ENCODE data around the gene CA10.

Gene CA10

DNA sequence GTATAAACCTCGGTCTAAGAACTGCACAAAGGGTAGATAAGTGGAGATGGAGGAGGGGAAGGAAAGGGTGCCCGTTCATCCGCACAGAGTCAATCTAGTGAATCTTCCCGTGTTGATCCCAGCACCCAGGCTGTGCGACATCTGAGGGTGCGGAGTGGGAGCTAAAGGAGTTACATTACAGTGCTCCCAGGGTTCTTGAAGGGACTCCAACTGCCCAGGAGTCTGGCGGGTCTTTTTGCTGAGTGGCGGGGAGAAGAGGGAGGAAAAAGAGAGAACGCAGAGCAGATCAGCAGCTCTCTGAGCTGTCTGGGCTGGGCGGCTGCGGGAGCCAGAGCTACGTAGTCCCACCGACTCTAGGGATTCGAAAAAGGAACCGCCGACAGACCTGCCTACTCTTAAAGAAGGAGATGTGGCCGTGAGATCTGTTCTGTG, 1.6 kb upstream of the CA10 start:
- TF ChIP-seq, protein P1, sequence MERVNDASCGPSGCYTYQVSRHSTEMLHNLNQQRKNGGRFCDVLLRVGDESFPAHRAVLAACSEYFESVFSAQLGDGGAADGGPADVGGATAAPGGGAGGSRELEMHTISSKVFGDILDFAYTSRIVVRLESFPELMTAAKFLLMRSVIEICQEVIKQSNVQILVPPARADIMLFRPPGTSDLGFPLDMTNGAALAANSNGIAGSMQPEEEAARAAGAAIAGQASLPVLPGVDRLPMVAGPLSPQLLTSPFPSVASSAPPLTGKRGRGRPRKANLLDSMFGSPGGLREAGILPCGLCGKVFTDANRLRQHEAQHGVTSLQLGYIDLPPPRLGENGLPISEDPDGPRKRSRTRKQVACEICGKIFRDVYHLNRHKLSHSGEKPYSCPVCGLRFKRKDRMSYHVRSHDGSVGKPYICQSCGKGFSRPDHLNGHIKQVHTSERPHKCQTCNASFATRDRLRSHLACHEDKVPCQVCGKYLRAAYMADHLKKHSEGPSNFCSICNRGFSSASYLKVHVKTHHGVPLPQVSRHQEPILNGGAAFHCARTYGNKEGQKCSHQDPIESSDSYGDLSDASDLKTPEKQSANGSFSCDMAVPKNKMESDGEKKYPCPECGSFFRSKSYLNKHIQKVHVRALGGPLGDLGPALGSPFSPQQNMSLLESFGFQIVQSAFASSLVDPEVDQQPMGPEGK (CRISPR knock-in tag; IDR thresholded peaks at IDR 0.05; ENCODE audit: borderline replicate concordance) = no peak
- no peak for TF ChIP-seq ZC3H10 (CRISPR knock-in tag; IDR thresholded peaks at IDR 0.05)
- no peak for TF ChIP-seq TCF4 (CRISPR knock-in tag; IDR thresholded peaks at IDR 0.05; ENCODE audit: borderline replicate concordance)
- TF ChIP-seq ZFP30 (CRISPR knock-in tag; IDR thresholded peaks at IDR 0.05) = no peak
- TF ChIP-seq SNAI2 (CRISPR knock-in tag; IDR thresholded peaks at IDR 0.05) = no peak
- no peak for TF ChIP-seq ARNTL (CRISPR knock-in tag; IDR thresholded peaks at IDR 0.05; ENCODE audit: borderline replicate concordance, low read depth)
- no peak for TF ChIP-seq ESRRG (CRISPR knock-in tag; IDR thresholded peaks at IDR 0.05)
- TF ChIP-seq ZNF565 (CRISPR knock-in tag; conservative IDR thresholded peaks at IDR 0.05; ENCODE audit: low read depth) = no peak
- TF ChIP-seq, protein P2, sequence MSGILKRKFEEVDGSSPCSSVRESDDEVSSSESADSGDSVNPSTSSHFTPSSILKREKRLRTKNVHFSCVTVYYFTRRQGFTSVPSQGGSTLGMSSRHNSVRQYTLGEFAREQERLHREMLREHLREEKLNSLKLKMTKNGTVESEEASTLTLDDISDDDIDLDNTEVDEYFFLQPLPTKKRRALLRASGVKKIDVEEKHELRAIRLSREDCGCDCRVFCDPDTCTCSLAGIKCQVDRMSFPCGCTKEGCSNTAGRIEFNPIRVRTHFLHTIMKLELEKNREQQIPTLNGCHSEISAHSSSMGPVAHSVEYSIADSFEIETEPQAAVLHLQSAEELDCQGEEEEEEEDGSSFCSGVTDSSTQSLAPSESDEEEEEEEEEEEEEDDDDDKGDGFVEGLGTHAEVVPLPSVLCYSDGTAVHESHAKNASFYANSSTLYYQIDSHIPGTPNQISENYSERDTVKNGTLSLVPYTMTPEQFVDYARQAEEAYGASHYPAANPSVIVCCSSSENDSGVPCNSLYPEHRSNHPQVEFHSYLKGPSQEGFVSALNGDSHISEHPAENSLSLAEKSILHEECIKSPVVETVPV (CRISPR knock-in tag; IDR thresholded peaks at IDR 0.05) = no peak
- TF ChIP-seq ZNF8 (CRISPR knock-in tag; IDR thresholded peaks at IDR 0.05) = no peak
- TF ChIP-seq RARB (CRISPR knock-in tag; IDR thresholded peaks at IDR 0.05) = no peak
- TF ChIP-seq BACH2 (CRISPR knock-in tag; IDR thresholded peaks at IDR 0.05; ENCODE audit: borderline replicate concordance) = no peak
- no peak for ATAC-seq

DNA sequence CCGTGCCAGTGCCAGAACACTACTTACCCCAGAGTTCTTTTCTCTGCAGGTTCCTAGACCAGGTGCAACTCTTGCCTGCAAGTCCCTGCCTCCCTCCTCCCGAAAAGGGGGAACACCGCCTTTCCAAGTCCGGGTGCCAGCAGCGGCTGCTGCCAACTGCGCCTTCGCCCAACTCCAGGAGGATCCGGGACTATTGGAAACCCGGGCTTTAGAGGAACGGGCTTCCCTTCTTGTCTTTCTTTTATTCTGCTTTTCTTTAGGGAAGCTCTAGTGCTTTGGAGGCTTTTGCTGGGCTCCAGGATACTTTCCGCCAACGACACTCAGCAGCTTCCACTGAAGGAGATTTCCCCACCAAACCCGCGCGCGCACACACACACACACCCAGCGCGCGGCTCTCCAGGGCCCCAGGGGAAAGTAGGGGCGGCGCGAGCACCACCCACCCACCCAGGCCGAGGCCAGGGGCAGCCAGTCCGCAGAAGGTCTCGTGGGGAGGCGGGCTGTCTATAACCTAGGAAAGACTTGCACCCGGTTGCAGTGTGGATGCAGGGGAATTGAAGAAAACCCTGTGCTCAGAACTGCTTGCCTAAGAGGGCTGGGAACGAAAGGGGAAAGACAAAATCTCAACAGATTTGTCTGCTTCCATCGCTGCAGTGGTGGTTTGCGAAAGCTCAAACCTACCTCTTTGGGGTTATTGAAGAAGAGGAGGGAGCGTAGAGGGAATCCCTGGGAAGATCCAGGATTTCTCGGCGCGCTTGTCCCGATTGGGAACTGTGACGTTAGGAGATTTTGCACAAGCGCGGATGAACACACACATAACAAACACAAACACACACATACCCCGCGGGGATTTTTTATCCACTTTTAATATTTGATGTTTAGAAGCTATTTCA, 977 bp upstream of the CA10 start:
- ATAC-seq = no peak
- TF ChIP-seq, protein P3, sequence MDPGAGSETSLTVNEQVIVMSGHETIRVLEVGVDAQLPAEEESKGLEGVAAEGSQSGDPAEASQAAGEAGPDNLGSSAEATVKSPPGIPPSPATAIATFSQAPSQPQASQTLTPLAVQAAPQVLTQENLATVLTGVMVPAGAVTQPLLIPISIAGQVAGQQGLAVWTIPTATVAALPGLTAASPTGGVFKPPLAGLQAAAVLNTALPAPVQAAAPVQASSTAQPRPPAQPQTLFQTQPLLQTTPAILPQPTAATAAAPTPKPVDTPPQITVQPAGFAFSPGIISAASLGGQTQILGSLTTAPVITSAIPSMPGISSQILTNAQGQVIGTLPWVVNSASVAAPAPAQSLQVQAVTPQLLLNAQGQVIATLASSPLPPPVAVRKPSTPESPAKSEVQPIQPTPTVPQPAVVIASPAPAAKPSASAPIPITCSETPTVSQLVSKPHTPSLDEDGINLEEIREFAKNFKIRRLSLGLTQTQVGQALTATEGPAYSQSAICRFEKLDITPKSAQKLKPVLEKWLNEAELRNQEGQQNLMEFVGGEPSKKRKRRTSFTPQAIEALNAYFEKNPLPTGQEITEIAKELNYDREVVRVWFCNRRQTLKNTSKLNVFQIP (CRISPR knock-in tag; IDR thresholded peaks at IDR 0.05; ENCODE audit: borderline replicate concordance, low read depth) = no peak
- no peak for TF ChIP-seq CSDC2 (CRISPR knock-in tag; IDR thresholded peaks at IDR 0.05)
- TF ChIP-seq, protein P4, sequence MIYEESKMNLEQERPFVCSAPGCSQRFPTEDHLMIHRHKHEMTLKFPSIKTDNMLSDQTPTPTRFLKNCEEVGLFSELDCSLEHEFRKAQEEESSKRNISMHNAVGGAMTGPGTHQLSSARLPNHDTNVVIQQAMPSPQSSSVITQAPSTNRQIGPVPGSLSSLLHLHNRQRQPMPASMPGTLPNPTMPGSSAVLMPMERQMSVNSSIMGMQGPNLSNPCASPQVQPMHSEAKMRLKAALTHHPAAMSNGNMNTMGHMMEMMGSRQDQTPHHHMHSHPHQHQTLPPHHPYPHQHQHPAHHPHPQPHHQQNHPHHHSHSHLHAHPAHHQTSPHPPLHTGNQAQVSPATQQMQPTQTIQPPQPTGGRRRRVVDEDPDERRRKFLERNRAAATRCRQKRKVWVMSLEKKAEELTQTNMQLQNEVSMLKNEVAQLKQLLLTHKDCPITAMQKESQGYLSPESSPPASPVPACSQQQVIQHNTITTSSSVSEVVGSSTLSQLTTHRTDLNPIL (CRISPR knock-in tag; IDR thresholded peaks at IDR 0.05; ENCODE audit: low read depth) = no peak
- TF ChIP-seq TCF4 (CRISPR knock-in tag; IDR thresholded peaks at IDR 0.05; ENCODE audit: borderline replicate concordance) = no peak
- no peak for TF ChIP-seq ZC3H10 (CRISPR knock-in tag; IDR thresholded peaks at IDR 0.05)
- TF ChIP-seq OSR1 (CRISPR knock-in tag; IDR thresholded peaks at IDR 0.05) = no peak
- TF ChIP-seq PPARA (CRISPR knock-in tag; IDR thresholded peaks at IDR 0.05; ENCODE audit: borderline replicate concordance) = no peak
- TF ChIP-seq ESRRG (CRISPR knock-in tag; IDR thresholded peaks at IDR 0.05) = no peak
- TF ChIP-seq, protein P1 (CRISPR knock-in tag; IDR thresholded peaks at IDR 0.05; ENCODE audit: borderline replicate concordance) = no peak
- TF ChIP-seq, protein P5, sequence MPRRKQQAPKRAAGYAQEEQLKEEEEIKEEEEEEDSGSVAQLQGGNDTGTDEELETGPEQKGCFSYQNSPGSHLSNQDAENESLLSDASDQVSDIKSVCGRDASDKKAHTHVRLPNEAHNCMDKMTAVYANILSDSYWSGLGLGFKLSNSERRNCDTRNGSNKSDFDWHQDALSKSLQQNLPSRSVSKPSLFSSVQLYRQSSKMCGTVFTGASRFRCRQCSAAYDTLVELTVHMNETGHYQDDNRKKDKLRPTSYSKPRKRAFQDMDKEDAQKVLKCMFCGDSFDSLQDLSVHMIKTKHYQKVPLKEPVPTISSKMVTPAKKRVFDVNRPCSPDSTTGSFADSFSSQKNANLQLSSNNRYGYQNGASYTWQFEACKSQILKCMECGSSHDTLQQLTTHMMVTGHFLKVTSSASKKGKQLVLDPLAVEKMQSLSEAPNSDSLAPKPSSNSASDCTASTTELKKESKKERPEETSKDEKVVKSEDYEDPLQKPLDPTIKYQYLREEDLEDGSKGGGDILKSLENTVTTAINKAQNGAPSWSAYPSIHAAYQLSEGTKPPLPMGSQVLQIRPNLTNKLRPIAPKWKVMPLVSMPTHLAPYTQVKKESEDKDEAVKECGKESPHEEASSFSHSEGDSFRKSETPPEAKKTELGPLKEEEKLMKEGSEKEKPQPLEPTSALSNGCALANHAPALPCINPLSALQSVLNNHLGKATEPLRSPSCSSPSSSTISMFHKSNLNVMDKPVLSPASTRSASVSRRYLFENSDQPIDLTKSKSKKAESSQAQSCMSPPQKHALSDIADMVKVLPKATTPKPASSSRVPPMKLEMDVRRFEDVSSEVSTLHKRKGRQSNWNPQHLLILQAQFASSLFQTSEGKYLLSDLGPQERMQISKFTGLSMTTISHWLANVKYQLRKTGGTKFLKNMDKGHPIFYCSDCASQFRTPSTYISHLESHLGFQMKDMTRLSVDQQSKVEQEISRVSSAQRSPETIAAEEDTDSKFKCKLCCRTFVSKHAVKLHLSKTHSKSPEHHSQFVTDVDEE (CRISPR knock-in tag; IDR thresholded peaks at IDR 0.05) = no peak
- no peak for TF ChIP-seq ISL1 (CRISPR knock-in tag; IDR thresholded peaks at IDR 0.05)
- TF ChIP-seq ZFP30 (CRISPR knock-in tag; IDR thresholded peaks at IDR 0.05) = no peak
- no peak for TF ChIP-seq RARB (CRISPR knock-in tag; IDR thresholded peaks at IDR 0.05)
- TF ChIP-seq TOX (CRISPR knock-in tag; IDR thresholded peaks at IDR 0.05; ENCODE audit: borderline replicate concordance) = no peak
- TF ChIP-seq SNAI2 (CRISPR knock-in tag; IDR thresholded peaks at IDR 0.05) = no peak
- no peak for TF ChIP-seq ARNTL (CRISPR knock-in tag; IDR thresholded peaks at IDR 0.05; ENCODE audit: borderline replicate concordance, low read depth)
- TF ChIP-seq, protein P2 (CRISPR knock-in tag; IDR thresholded peaks at IDR 0.05) = no peak
- TF ChIP-seq ZNF8 (CRISPR knock-in tag; IDR thresholded peaks at IDR 0.05) = no peak
- TF ChIP-seq ZFP3 (CRISPR knock-in tag; IDR thresholded peaks at IDR 0.05) = no peak
- no peak for TF ChIP-seq GLIS3 (CRISPR knock-in tag; IDR thresholded peaks at IDR 0.05)
